Measurements from ENCODE around the gene TNP2. TPM values are rescaled to one million over a fixed set of nuclear protein-coding genes. Genes with fewer than 3 reads are reported as not detected.
"Not testable (repeated sequence)": the region's sequence is repeated elsewhere in the genome, so short reads cannot be mapped to it uniquely, and the experiment has no call there.

The TNP2 gene
- total RNA-seq, 1 donor from 2014 or later = not detected

DNA sequence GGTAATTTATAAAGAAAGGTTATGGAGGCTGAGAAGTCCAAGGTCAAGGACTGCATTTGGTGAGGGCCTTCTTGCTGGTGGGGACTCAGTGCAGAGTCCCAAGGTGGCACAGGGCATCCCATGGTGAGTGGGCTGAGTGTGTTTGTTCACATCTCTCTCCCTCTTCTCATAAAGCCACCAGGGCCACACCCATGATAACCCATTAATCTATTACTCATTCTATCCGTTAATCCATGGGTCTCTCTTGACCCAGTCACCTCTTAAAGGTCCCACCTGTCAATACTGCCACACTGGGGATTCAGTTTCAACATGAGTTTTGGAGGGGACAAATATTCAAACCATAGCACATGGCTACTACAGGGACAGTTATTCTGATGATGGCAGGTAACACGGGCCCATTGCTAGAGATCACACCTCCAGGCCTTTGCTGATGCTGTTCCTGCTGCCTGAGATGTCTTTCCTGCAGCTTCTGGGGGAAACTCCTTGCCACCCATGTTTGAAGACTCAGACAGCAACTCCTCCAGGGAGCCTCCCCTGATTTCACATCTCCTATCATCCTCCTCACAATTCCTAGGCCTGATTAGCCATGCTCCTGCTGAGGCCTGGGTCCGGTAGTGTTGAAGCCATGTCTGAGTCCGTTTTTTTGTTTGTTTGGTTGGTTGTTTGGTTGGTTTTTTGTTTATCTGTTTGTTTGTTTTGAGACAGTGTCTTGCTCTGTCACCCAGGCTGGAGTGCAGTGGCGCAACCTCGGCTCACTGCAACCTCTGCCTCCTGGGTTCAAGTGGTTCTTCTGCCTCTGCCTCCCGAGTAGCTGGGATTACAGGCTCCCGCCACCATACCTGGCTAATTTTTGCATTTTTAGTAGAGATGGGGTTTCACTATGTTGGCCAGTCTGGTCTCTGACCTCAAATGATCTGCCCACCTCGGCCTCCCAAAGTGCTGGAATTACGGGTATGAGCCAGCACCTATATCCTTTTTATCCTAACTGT is 29.2 kb downstream of the TNP2 start:
- no peak for DNase-seq

DNA sequence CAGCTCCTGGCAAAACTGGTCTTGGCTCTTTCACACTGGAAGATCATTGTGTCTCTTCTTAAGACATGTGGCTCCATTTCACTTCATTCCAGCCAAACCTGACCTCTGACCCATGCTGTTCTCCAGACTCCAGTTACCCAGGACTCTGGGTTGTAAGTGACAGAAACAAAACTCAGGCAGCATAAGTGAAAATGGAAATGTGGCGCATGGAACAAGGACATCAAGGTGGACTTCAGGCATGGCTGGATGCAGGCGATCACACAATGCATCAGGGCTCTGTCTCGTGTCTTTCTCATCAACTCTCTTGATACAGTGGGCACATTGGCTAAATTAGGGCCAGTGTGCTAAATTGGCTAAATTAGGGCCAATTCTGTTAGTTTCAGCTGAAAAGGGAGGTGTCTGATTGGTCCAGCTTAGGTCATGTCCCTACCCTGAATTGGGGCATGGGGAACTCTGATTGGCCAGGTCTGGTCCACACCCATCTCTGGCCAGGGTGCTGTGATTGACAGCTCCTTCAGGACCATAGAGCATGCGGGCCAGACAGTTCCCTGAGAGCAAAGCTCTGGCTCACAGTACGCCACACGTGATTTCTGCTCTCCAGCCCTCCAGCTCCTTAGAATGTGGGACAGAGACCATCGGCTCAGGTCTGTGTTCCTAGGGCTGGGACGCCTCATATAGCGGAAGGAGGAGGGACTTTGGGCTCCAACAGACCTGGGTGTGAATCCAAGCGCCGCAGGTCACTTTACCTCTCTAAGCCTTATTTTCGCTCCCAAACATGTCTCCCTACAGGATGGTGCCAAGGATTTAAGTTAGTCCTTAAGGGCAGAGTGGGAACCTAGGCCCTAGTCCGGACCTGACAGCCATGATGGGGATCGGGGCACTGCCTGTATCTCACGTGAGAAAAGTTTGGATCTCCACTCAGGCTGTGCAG is 30.6 kb downstream of the TNP2 start:
- no peak for DNase-seq

DNA sequence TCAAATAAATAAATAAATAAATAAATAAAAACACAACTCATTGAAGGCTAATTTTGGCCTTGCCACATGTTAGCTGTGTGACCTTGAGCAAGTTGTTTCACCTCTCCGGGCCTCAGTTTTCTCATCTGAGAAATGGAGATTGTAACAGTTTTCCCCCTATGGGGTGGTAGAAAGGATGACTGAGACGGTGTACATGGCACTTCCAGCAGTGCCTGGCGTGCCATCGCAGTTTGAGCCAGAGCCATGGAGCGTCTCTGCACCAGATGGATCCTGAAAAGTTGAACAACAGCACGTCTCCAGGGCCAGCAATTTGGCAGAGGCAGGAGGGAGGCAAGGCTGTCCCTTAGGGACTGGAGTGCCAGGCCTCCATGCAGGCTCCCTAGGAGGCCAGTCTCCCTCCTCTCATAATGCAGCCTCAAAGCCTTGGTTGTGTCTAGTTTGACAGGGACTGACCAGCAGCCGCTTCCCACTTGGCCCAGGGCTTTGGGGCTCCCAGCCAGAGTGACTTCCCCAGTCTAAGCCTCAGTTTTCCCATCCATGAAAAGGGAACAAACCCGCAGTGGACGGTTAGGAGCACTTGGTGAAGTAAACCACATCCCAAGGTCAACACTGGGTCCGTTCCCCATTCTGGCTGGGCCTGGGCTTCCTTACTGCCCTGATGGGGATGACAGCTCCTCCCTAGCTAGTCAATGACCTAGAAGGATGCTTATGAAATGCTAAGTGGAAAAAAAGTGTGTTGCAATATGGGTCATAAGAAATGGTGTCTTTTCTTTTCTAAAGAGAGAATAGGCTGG is 32.5 kb downstream of the TNP2 start:
- no peak for DNase-seq

DNA sequence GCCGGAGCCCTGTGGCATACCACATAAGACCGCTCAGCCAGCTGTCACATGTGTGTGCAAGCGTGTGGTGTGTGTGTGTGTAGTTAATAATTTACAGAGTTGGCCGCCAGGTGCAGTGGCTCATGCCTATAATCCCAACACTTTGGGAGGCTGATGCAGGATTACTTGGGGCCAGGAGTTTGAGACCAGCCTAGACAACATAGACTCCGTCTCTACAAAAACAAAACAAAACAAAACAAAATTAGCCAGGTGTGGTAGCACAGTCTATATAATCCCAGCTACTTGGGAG is 33.5 kb downstream of the TNP2 start:
- no peak for DNase-seq

DNA sequence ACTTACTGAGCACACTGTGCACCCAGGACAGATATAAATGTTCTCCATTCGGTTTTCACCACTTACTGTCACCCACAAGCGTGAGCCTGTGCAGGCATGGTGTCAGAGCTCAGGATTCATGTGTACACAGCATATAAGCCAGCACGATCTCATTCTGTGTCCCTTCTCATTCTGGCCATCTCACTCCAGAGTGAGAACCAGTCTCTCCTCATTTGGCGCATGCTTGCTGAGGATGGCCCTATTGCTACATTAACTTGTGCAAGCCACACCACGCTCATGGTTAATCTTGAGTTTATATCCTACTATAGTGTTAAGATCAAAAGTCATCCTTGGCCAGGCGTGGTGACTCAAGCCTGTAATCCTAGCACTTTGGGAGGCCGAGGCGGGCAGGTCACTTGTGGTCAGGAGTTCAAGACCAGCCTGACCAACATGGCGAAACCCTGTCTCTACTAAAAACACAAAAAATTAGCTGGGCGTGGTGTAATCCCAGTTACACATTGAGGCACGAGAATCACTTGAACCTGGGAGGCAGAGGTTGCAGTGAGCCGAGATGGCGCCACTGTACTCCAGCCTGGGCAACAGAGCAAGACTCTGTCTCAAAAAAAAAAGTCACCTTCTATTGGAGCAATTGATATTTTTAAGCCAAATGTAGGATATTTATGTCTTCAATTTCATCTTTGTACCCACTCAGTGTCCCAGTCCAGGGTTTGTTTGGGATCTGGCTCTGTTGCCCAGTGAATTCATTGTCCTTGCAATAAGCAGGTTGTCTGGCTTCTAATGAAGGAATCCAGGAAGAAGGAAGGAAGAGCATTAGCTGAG is 34.0 kb downstream of the TNP2 start:
- DNase-seq = no peak

DNA sequence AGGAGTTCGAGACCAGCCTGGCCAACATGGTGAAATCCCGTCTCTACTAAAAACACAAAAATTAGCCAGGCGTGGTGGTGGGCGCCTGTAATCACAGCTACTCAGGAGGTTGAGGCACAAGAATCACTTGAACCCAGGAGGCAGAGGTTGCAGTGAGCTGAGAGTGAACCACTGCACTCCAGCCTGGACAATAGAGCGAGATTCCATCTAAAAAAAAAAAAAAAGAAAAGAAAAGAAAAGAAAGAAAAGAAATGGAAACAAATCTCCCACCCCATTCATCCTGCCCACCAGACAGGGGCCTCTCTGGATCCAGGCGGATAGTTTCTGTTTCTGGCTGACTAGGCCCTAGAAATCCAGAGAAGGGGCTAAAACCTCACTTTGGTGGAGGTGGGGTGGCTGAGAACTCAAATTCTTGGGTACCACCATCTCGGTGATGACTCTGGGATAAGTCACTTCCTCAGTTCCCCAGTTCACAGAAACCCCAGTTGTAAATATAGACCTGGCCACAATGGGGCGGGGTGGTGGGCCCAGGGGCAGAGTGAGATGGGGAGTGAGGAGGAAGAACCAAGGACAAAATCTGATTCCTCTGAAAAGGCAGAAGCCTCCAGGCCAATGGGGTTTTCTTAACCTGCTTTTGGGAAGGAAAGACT is 35.3 kb downstream of the TNP2 start:
- no peak for DNase-seq

DNA sequence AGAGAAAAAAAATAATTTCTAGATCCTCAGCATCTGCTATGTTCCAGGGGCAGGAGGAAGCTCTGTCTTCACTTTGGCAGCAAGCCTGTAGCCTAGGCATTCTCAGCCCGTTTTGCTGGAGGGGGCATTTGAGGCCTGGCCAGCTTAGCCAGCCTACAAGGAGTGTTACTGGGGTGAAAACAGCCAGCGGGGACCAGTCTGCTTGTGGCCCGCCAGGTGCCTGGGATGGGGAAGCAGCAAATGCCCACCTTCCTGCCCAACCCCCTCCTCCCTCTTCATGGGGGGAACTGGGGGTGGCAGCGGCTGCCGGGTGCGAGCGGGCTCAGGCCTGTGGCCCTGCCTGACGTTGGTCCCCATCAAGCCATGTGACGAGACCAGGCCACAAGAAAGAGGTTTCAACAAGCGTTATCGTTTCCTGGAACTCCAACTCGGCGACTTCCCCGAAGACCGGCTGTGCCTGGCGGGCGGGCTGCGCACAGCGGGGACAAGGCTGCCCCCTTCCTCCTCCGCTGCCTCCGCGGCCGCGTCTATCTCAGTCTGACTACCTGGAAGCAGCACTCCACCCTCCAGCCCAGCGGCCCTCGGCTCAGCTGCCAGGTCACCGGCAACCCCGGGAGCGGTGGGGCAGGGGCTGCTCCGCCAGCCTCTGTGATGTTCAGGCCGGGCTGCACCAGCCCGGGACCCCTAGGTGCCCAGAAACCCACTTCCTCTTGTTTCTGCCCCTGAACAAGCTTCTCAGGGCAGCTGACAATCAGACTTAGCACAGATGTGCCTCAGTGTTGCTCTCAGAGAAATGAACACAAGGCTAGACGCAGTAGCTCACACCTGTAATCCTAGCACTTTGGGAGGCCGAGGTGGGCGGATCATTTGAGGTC is 36.0 kb downstream of the TNP2 start:
- DNase-seq = no peak

DNA sequence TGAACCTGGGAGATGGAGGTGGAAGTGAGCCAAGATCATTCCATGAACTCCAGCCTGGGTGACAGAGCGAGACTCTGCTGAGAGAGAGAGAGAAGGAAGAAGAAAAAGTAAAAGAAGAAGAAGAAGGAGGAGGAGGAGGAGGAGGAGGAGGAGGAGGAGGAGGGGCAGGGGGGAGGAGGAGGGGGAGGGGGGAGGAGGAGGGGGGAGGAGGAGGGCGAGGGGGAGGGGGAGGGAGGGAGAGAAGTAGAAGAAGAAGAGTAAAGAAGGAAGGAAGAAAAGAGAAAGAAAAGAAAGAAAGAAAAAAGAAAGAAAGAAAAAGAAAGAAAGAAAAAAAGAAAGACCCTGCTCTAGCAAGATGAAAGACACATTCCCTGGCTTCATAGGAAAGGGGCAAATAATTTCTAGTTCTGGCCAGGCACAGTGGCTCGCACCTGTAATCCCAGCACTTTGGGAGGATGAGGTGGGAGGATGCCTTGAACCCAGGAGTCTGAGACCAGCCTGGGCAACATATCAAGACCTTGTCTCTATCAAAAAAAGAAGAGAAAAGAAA is 36.7 kb downstream of the TNP2 start:
- no peak for DNase-seq

DNA sequence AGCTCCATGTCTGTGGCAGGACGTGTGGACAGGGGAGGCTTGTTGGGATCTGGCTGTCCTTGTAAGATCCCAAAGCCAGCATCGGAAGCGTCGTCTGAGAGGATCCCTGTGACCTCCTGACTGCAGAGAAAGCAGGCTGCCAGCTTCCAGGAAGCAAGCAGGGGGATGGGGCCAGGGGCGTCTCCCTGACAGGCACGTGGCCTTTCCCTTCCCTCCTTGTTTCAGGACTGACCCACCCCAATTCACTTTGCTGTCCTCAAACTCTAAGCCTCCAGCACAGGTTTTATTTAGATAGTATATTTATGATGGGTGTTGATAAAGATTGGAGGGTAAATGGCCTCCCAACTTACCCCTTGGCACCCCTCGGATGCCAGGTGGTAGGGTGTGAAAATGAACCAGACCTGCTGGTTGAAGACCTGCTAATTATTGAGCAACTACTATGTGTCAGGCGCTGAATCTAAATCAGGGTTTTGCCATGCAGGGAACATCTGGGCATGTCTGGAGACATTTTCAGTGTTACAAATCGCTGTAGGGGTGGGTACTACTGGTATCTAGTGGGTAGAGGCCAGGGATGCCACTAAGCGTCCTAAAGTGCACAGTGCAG is 37.7 kb downstream of the TNP2 start:
- no peak for DNase-seq

DNA sequence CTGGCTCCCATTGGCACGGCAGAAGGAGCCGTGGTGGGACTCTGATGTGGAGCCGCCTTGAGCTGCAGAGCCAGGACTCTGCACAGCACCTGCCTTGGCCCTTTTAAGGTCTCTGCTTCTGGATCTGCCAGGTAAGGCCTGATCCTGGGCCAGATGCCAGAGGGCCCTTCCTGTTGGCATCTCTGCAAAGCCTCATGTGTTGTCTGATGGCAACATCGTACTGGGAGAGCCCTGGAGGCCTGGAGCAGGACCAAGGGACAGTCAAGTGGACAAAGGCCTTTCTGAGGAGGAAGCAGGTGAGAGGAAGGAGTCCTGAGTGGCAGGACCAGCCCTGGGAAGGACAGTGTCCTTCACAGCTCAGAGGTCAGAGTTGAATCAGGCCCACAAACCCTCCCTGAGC is 39.2 kb downstream of the TNP2 start:
- no peak for DNase-seq

DNA sequence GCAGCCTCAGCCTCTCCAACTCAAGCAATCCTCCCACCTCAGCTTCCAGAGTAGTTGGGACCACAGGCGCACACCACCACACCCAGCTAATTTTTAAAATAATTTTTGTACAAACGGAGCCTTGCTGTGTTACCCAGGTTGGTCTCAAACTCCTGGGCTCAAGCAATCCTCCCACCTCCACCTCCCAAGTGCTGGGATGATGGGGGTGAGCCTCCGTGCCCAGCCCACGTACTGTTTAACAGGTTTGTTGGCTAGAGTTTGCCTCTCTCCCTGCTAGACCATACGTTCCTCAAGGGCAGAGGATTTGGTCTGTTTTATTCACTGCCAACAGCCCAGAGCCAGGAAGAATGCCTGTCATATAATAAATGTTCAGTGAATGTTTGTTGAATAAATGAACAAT is 39.7 kb downstream of the TNP2 start:
- DNase-seq = no peak

DNA sequence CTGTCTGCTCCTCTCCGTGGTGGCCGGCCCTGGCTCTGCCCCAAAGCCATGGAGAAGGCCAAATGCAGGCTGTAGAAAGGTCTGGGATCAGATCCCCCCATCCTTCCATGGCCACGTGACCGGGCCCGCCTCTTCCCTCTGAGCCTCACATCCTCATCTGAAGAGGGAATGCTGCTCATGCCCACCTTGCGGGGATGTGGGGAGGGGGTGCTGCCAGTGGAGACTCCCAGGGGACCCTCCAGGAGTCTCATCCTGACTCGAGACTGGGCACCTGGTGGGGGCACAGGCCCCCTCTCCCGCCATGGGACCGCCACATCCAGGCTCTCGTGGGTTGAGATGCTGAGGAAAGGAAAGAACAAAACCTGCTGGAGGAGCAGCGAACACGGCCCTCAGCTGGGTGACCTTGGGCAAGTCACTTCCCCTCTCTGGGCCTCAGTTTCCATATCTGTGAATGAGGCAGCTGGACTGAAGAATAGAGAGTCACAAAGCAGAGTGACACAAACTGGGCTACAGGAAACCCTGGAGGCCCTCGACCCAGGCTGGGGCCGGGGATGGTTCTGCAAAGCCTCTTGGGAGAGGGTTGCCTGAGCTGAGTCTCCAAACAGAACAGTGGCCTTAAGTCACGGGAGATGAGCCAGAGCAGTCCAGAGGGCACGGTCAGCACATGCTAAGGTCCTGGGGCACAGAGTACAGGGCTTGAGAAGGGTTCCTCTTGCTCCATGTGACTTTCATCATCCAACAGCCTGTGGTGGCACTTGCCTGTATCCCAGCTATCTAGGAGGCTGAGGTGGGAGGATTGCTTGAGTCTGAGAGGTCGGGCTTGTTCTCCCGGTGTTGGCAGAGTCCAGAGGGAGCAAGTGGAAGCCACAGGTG is 43.2 kb downstream of the TNP2 start:
- DNase-seq = no peak

DNA sequence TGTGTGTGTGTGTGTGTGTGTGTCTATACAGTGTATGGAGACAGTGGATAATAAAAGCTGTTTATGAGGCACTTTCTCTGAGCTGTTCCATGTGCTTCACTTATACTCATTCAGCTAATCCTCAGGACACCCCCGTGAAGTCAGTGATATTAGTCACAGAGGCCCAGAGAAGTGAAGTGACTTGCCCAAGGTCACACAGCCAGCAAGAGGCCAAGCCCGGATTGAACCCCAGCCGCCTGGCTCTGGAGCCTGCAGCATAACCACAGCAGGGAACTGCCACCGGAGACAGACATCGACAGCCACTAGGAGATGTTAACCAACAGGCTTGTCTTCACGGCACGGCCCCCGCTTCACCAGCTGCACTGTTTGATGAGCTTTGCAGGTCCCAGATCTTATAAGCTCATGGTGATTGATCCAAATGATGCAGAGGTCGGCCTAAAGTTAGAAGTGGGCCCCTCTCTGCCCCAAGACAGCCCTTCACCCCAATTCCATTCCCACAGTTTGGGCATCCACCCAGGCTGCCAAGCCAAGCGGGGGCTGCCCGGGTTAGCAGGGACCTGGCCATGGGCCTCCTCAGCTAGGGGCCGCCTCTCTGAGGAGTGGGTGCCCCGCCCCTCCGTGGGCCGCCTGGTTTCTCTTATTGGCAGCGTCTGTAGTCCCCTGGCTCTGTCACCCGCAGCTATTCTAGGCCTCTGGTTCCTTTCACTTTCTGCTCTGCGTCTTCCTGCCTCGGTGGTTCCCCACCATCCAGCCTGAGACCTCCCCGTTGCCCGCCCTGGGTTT is 44.0 kb downstream of the TNP2 start:
- DNase-seq = no peak

DNA sequence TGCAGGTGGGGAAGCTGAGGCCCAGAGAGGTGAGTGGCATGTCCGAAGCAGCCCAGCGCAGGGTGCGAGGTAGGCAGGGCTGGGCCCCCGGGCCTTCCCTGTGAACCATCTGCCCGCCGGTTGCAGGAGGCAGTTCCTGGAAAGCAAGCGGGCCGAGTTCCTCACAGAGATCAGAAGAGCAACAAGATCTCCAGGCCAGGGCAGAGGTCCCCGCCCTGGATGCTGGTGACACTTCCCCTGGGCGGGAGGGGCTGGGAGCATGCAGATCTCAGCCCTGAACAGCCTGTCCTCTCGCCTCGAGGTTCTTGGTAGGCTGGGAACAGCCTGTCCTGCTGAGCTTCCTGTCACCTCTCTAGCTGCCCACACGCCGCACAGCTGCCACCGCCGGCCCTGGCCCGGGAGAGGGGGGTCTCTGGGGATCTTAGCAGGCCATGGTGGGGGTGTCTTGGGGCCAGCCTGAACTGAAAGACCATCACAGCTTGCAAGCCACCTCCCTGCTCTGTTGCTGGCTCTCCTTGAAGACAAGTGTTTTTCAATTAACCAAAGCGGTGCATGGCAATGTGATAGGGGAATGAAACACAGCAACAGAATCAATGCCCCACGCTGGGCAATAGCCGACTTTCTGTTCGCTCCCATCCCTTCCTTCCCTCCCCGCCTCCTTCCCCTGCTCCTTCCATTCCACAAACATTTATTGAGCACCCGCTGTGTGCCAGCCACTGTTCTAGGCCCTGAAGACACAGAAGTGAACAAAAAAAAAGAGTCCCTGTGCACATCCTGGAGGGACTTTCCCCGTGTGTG is 44.8 kb downstream of the TNP2 start:
- no peak for DNase-seq

DNA sequence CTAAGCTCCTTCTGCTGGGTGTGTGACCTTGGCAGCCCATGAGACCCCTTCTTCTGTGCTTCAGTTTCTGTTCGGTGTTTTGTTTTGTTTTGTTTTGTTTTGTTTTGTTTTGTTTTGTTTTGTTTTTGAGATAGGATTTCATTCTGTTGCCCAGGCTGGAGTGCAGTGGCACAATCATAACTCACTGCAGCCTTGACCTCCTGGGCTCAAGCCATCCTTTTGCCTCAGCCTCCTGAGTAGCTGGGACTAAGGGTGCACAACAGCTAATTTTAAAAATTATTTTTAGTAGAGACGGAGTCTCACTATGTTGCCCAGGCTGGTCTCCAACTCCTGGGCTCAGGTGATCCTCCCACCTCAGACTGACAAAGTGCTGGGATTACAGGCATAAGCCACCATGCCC is 48.6 kb downstream of the TNP2 start:
- not testable (repeated sequence) for DNase-seq

DNA sequence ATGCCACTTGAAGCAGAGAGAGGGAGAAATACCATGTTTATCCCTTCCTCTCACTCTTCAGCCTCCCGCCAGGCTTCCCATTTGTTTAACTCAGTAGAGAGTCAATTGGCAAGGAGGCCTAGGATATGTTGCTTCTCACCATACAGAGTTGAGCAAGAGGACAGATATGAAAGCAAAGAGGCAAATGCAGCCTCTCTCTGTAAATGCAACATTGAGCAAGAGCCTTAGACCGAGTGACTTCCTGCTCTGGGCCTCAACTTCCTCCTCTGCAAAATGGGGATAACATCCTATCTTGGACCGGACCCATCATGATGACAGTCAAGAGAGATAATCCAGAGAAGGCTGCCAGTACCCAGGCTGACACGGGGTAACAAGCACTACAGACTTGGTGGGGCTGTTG is 49.9 kb downstream of the TNP2 start:
- no peak for DNase-seq

DNA sequence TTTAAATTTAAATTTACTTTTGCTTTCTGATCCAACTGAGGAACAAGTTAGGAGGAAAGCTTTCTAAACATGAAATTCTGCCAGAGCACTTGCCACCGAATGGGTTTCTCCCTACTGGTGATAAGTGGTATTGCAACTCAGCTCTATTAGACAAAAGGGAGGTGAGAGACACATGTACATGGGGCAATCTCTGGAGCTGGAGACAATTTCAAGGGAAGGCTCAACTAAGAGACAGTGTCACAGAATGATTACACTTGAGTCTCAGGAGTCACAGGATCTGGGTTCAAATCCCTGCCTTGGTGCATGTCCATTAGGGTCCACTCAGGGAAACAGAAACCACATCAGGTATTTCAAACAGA is 50.5 kb downstream of the TNP2 start:
- DNase-seq = no peak

Data from skin of body (tissue), 2 donors.